AG10803 (cell line): ENCODE measurements around the gene ADGRA3.

Source experiments
- DNase-seq: peaks from one replicate; pipeline ENCODE4 v3.0.0; 2010; ENCODE audit warnings: low read depth
- H3K4me3 ChIP-seq: 2 replicates; pipeline ENCODE4 v1.5.1; 2011; ENCODE audit warnings: mild to moderate bottlenecking, low read length, control low read depth
- TF ChIP-seq, protein P1 (sequence below): conservative IDR thresholded peaks from 2 replicates; pipeline ENCODE4 v1.5.1; 2011; ENCODE audit warnings: mild to moderate bottlenecking, low read length, control low read depth, inconsistent platforms

ADGRA3 gene

DNA sequence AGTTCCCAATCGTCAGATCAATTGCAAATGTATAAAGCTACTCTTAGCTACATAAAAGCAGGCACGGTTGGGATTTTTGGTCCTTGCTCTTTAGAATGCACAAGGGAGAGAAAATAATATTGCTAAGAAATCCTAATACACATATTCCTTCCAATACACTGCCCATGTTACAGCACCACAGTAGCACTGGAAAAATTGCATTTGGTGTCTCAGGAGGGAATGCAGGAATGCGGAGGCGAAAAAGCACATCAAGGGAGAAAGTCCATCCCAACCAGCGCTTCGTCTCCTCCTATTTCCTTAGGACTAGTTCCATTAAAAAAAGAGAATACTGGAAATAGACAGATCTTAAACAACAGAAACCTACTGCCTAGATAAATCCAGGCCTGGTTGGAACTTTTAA, 23.9 kb downstream of the ADGRA3 start:
- no peak overlapping the region for H3K4me3 ChIP-seq
- DNase-seq, result no peak
- TF ChIP-seq, protein P1, sequence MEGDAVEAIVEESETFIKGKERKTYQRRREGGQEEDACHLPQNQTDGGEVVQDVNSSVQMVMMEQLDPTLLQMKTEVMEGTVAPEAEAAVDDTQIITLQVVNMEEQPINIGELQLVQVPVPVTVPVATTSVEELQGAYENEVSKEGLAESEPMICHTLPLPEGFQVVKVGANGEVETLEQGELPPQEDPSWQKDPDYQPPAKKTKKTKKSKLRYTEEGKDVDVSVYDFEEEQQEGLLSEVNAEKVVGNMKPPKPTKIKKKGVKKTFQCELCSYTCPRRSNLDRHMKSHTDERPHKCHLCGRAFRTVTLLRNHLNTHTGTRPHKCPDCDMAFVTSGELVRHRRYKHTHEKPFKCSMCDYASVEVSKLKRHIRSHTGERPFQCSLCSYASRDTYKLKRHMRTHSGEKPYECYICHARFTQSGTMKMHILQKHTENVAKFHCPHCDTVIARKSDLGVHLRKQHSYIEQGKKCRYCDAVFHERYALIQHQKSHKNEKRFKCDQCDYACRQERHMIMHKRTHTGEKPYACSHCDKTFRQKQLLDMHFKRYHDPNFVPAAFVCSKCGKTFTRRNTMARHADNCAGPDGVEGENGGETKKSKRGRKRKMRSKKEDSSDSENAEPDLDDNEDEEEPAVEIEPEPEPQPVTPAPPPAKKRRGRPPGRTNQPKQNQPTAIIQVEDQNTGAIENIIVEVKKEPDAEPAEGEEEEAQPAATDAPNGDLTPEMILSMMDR, result no peak

DNA sequence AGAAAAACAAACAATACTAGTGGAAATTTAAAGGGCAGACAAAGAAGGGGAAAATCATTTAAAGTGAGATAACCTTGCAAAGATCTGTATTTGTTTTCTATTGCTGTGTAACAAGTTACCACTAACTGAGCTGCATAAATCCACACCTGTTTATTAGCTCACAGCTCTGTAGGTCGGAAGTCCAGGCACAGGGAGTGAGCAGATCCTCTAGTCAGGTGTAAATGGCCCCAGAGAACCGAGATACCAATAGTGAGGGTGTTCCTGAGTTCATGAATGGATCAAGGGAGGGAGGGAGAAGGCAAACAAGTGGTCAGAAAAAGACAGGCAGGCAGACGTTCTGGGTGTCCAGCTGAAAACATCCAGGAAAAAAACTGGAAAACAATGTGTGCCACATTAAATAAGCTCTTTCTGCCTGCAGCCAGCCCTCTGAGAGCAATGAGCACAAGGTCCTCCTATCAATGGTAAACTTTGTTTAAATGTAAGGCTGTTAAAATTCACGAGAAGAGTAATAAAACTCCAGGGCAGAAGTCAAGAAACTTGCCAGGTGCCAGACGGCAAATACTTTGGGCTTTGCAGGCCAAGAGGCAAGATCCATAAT, 25.0 kb downstream of the ADGRA3 start:
- no peak for DNase-seq
- no peak overlapping the region for H3K4me3 ChIP-seq
- TF ChIP-seq, protein P1, result no peak

DNA sequence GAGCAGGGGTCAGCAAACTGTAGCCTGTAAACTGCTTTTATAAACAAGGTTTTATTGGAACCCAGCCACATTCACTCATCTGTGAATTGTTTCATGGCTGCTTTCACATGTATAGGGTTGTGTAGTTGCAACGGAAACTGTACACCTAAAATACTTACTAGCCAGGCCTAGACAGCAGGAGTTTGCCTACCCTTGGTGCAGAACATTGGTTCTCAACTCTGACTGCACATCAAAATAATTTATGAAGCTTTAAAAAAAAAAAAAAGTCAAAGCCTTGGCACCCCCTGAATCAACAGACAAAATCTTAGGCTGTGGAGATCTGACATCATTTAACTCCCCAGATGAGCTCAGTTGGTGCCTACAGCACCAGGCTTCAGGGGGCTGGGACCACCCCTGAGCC, 27.8 kb downstream of the ADGRA3 start:
- TF ChIP-seq, protein P1, result no peak
- DNase-seq, result no peak
- H3K4me3 ChIP-seq, result no peak overlapping the region

DNA sequence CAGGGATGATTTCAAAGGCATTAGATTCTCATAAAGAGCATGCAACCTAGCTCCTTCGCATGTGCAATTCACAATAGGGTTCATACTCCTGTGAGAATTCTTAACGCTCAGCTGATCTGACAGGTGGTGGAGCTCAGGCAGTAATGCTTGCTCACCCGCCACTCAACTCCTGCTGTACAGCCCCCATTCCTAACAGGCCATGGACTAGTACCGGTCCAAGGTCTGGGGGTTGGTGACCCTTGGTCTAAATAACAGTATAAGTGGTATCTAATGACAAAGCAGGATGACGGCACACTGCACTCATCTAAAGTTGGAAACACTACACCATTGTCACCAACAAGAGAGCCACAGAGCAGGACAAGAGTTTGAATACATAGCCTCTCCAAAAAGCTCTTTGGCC, 28.5 kb downstream of the ADGRA3 start:
- DNase-seq, result no peak
- H3K4me3 ChIP-seq, result no peak overlapping the region
- TF ChIP-seq, protein P1, result no peak

DNA sequence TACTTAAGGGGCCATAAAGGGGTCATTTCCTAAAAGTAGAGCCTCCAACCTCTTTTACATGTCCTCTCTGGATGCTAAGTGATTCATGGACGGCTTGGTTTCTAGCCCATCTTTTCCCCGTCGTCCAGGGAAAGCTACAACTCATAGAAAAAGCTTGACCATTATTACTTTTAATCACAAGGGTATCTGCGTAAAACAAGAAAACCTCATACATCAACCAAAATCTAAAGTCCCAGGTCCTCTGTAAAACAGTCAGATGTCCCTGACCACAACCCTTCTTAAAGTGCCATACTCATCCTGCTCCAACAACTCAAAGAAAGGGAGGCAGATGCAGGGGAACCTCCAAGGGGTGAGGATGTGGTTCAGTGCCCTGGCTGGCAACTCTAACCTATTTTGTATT, 29.6 kb downstream of the ADGRA3 start:
- H3K4me3 ChIP-seq, result no peak overlapping the region
- TF ChIP-seq, protein P1, result no peak
- DNase-seq, result no peak

DNA sequence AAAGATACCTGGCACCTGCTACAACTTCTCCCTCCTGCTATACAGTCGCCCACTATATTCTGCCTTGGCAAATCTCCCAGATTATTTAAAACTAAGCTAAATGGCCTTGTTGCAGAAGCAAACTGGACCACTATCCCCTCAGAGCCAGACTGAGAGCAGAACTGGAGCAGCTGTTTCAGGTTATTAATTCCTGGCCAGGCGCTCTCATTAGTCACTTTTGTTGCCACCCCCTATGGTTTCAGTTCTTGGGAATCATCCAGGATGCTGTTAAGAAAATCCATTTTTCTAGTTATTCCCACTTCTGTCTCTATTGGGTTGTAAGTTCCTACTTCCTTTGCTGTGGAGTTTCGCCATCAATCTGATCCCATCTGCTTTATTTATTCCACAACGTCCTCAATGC, 30.1 kb downstream of the ADGRA3 start:
- DNase-seq, result peak; percentile 76
- H3K4me3 ChIP-seq, result no peak overlapping the region
- TF ChIP-seq, protein P1, result no peak

DNA sequence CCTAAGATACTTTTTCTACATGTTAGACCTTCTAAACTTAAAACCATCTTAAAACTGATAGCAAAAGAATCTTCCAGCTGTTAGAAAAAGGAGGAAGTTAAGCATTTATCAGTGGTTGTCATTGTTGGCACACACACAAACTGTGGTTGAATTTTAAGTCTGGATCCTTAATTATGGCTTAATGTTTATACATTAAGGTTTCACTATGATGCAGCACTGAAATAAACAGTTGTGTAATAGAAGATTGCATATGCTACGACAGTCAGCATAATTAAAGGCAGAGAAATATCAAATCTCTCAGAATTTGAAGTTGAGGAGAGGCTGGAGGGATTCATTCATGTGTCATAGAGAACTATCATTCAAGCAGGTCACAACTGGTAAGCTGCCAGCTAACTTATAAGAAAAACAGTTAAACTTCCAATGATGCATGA, 32.3 kb downstream of the ADGRA3 start:
- DNase-seq, result peak; percentile 66

More for the DNA sequence above, 32.3 kb downstream of the ADGRA3 start:
- TF ChIP-seq, protein P1, result no peak
- no peak overlapping the region for H3K4me3 ChIP-seq
